Activated T-cell treated with anti-CD3 and anti-CD28 coated beads for 24 hours (primary cell): ENCODE results near the gene GCAT.

Experiments used
- DNase-seq: peaks from one replicate; pipeline ENCODE4 v3.0.0-alpha.2; 2020; ENCODE audit warnings: low read depth

The GCAT gene

GRCh38 chr22:37807410-37808293 lies at the start of gene GCAT:
TSS of gene GCAT (plus strand) at chr22:37807934. CDS start at chr22:37807968, 34 bp downstream.
- peak; percentile 89 for DNase-seq

DNA sequence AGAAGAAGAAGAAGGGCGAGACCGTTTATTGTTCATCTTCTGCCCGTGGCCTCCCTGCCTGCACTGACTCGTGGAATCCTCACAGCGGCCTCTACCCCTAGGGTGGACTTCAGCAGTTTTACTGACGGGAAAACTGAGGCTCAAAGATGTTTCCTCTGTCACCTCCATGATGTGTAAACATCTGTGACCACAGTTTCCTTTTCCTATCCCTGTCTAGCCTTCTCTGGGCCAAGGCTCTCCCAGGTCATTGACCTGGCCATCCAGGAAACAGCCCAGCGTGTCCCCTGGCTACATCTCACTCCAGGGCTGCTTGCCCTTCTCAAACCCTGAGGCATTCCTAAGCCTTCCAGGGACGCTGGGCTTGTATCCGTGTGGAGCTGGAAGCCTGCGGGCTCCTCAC lies 49.0 kb upstream of the GCAT start:
- no peak for DNase-seq

- no peak for DNase-seq
Measured at GRCh38 chr22:37759281-37759680, 48.5 kb upstream of the GCAT start.

DNA sequence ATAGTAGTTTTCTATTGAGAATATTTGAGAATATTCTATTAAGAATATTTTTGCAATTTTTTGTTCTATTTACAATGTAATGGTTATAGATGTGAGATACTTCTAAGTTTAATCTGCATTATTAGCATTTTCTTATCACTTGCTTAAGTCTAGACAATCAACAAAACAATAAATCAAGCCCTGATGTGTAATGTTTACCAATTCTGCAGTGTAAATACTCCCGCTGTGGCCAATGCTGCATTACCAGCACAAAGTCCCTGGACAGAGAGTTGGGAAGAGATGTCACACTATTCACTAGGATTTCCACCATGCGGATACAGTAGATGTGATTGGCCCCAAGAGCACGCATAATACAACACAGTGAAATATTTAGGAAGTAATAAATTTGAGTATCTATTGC lies 47.6 kb upstream of the GCAT start:
- DNase-seq, result no peak

DNA sequence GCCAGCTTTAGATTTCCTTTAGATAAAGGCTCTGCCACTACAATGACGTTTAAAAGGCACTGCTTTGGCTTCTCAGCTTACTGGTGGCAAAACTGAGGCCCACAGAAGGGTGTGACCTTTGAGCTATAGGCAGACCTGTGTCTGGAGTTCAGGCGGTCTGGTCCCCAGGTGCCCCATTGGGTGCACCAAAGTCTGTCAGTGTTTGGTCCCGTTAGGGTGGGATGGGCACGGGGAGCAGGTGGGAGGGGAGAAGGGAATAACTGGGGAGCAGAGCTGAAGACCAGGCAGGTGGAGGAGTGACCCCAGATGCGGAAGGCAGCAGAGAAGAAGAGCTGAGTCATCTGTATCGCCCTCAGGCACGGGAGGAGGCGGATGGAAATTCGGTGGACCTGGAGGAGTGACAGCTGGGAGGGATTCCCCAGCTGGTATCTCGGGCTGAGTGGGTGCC lies 45.3 kb upstream of the GCAT start:
- no peak for DNase-seq

DNA sequence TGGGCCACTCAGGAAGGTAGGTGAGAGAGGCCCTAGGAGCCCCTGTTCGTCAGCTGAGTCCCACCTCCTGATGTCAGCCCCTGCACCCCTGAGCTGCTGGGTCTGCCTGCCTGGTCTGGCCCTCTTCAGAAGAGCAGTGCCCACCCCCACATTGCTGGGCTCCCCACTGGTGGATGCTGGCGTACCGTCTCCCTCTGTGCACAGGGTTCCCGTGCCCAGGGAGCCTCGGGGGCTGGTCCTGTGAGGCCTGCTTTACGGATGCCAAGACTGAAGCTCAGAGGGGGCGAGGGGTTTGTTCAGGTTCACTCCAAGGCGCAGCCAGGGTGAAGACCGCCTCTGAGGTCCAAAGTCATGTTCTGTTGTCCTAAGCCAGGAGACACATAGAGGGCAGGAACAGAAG lies 44.7 kb upstream of the GCAT start:
- DNase-seq, result no peak

DNA sequence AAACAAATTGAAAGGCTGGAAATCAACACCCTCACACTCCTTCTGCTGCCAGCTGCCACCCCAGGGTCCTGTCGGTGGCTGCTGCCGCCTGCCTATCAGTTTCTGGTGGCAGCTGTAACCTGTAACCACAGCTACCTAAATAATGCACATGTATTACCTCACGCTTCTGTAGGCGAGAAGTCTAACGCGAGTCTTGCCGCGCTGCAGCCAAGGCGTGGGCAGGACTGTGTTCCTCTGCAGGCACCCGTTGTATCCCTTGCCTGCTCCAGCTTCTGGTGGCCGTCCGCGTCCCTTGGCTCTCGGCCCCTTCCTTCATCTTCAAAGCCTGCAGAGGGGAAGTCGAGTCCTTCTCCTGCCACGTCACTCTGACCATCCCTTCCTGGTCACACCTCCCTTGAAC lies 44.1 kb upstream of the GCAT start:
- DNase-seq, result no peak

- no peak for DNase-seq
Measured at GRCh38 chr22:37764622-37765021, 43.1 kb upstream of the GCAT start.

- no peak for DNase-seq
Measured at GRCh38 chr22:37765498-37765897, 42.2 kb upstream of the GCAT start.

DNA sequence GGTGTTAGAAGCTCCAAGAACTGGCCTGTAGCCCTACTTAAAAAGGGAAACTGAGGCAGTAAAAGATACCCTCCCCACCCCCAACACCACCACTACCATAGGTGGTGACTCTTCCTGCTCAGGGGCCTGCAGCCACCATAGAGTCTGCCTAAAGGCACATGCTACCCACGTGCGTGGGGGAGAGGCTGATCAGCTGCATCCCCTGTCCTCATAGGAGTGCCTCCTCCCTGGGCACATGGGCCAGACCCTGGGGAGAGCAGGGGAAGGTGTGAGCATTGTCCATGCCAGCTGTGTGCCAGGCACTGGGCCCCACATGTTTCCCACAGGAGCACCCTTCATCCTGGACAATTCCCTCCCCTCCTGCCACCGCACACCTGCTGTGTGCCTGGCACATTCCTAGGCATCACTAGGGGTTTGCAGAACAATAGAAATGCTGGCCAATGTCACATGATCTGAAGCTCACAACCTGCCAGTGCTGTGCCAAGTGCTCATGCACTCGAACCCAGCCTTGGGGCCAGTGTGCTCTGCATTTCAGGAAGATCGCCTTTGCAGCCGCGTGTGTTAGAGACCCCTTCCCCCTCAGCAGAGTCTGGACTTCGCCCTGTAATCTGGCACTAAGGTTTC lies 41.7 kb upstream of the GCAT start:
- no peak for DNase-seq

DNA sequence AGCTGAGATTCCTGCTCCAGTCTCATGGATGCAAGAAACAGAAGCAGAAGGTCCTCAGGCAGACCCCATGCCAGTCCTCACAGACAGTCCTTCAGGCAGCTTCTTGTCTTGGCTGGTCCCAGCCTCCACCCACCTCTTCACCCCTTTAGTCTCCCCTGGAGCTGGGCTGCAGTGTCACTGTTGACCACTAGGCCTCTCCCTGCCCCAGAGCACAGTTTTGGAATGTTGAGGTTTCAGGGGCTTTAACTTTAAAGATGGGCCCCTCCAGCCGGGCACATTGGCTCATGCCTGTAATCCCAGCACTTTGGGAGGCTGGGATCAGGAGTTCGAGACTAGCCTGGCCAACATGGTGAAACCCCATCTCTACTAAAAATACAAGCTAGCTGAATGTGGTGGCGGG lies 39.5 kb upstream of the GCAT start:
- no peak for DNase-seq

GRCh38 chr22:37769056-37769455 lies 38.7 kb upstream of the GCAT start:
- no peak for DNase-seq

- no peak for DNase-seq
Measured at GRCh38 chr22:37771081-37771480, 36.7 kb upstream of the GCAT start.

DNA sequence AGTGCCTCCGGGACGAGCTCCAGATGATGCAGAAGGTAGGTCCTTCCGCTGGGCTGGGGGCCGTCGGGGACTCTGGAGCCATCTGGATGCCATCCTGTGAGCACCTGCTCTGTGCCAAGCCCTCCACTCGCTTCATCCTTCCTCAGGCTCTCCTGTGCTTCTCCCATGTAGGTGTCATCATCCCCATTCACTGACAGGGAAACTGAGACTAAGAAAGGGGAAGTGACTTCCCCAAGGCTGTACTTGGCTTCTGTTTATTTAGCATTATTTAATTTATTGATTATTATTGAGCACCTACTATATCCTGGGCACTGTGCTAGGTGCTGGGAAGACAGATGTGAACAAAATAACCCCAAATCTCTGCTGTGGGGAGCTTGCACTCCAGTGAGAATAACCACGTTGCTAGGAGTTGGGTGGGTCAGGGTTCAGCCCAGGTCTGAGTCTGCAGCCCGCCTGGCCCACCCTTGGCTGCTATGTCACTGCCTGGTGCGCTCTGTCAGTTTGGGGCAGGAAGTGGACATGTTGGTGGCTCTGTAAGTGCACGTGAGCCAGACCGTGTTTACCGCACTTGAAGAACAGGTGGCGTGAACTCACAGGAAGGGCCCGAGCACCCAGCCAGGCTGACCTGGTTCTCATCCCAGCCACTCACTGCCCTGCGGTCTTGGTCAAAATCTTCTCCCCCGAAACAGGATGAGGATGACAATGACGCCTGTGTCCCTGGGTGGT lies 35.9 kb upstream of the GCAT start:
- DNase-seq, result no peak

DNA sequence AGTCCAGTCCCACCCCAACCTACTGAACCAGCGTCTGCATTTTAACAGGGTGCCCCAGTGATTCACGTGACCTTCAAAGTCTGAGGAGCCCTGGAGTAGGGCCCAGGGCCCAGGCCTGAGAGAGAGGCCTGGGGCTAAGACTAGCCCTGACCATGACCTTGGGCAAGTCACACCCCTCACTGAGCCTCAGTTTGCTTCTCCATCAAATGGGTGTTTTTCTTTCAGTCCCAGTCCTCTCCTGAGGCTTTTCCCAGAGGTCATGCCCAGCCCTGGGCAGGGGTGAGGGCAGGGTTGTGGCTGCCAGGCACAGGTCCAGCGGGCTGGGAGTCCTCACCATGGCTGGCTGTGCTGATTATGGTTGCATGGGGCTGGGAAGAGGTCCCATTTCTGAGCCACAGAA lies 33.0 kb upstream of the GCAT start:
- DNase-seq, result no peak

GRCh38 chr22:37775785-37776638 lies 31.7 kb upstream of the GCAT start:
- no peak for DNase-seq

DNA sequence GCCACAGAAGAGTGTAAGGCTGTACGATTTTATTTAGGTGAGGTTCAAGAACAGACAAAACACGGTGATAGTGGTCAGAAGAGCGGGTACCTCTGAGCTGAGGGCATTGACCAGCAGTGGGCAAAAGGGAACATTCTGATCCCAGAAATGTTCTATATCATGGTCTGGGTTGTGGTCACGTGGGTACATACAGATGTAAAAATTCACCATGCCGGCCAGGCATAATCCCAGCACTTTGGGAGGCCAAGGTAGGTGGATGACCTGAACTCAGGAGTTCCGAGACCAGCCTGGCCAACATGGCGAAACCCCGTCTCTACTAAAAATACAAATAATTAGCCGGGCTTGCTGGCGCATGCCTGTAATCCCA lies 31.1 kb upstream of the GCAT start:
- DNase-seq, result no peak

DNA sequence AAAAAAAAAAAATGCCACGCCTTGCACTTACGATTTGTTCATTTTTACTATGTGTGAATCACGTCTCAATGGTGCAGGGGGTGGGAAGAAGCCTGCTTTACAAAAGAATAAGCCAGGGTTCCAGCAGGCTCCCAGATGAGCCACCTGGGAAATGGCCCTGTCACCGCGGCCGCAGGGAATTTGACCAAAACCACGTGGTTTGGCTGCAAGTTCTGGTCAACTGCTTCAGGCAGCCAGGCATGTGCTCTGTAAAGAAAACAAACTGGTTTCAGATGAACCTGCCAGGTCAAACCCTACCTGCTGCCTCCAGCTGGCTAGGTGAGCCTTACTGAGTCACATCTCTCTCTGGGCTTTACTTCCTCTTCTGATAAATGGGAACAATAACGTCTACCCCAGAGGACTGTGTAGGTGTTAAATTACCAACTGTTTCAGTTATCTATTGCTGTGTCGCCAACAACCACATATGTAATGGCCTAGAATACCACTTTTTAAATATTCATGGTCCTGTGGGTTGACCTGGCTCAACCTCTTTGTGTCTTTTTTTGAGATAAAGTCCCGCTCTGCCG lies 30.5 kb upstream of the GCAT start:
- no peak for DNase-seq

DNA sequence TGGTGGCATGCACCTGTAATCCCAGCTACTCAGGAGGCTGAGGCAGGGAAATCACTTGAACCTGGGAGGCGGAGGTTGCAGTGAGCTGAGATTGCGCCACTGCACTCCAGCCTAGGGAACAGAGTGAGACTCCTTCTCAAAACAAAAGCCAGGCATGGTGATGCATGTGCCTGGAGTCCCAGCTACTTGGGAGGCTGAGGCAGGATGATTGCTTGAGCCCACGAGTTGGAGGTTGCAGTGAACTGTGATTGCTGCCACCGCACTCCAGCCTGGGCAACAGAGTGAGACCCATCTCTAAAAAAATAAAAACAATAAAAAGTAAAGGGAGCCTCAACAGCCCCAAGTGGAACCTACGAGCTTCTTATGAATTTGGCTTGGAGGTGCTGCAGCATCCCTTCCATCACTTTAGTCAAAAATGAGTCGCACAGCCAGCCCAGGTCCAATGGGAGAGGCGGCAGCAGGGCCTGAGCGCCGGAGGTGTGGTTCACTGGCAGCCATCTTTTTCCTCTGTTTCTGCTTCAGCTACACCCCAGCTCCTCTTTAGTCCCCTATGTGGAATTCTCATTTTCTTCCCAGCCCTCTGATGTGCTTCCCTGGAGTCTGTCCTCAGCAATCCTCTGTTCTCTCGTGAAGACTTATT lies 29.2 kb upstream of the GCAT start:
- DNase-seq, result no peak

DNA sequence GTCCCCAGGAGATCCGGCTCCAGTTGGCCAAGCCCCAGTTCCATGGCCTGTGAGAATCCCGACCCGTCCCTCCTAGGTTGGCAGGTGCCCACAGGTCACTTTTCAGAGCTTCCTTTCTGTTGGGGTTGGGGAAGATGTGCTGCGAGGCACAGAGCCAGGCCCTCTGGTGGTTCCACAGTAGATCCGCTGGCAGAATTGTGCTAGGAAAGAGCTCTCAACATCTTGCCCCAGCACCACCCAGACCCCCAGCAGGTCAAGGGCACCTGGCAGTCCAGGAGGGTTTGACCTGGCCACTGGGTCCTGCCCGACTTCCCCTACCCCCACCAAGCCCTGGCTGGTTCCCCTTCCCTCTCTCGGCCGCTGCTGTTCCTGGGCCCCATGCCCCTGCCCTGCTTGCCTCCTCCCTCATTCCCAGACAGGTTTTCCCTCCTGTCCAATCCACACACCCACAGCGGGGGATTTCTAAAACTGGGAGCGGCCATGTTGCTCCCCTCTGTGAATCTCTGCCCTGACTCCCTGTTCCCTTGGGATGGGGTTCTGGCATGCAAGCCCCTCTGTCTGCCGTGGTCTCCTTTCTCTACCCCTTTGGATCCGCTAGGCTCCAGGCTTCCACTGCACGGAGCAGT lies 26.2 kb upstream of the GCAT start:
- no peak for DNase-seq
